Measurements from ENCODE around the gene L1TD1.
"Not testable (repeated sequence)": the region's sequence is repeated elsewhere in the genome, so short reads cannot be mapped to it uniquely, and the experiment has no call there.

Gene L1TD1

GRCh38 chr1:62194651-62195544, at the start of gene L1TD1:
L1TD1 (plus strand) TSS chr1:62194849; CDS start chr1:62206629, 11,780 bp downstream.
- DNase-seq (ENCODE audit: low read depth in 2 of 3, low spot score in 1 of 3), result no peak

- DNase-seq (ENCODE audit: low read depth in 2 of 3, low spot score in 1 of 3), result no peak
Observed at GRCh38 chr1:62159940-62160348, 34.7 kb upstream of the L1TD1 start.

- no peak for DNase-seq (ENCODE audit: low read depth in 2 of 3, low spot score in 1 of 3)
Observed at GRCh38 chr1:62161711-62162110, 32.9 kb upstream of the L1TD1 start.

DNA sequence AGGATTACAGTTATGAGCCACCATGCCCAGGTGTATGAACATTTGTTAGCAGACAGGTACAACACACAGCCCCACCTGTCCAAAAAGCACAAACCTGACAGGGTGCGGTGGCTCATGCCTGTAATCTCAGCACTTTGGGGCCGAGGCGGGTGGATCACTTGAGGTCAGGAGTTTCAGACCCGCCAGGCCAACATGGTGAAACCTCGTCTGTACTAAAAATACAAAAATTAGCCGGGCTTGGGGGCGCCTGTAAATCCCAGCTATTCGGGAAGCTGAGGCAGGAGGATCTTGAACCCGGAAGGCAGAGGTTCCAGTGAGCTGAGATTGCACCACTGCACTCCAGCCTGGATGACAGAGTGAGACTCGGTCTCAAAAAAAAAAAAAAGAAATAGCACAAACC, 24.3 kb upstream of the L1TD1 start:
- DNase-seq (ENCODE audit: low read depth in 2 of 3, low spot score in 1 of 3), result not testable (repeated sequence)

DNA sequence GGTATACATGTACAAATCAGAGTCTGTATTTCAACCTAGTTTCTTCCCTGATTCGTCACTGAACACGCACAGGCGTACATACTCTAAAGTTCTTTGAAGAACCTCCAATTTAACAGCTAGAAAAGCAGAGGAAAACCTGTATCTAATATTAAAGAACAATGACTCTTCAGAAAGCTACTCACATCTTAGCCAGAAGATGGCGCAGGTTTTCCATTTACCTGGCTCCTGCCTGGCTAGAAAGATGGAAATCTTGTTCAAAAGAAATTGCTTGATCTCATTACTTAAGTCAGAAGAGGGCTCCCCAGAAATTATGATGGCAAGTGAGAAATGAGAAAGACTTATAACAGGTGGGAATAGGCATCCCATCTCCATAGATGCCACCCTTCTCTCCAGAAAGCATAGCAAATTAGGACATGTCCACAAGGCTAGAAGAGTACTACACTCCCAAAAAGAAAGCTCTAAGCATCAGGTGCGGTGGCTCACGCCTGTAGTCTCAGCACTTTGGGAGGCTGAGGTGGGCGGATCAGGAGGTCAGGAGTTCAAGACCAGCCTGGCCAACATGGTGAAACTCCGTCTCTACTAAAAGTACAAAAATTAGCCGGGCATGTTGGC, 19.0 kb upstream of the L1TD1 start:
- peak in 2 of 3 donors; percentile 7 to 45 for DNase-seq (ENCODE audit: low read depth in 2 of 3, low spot score in 1 of 3)

GRCh38 chr1:62176597-62177312, 17.9 kb upstream of the L1TD1 start:
- no peak for DNase-seq (ENCODE audit: low read depth in 2 of 3, low spot score in 1 of 3)

DNA sequence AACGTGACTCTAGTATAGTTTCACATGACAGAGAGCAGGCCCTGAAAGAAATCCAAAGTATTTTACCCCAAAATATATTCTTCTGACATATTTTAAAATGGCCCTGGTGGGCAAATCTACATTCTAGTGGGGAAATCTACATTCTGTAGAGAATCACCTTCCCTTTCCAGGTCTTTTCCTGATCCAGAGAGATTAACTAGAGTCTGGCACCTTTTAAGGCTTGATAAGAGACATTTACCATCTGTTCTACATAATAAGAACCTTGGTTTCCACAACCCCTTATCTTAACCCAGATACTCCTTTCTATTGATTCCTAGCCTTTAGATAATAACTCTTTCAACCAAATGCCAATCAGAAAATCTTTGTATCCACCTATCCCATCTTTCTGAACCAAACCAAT, 17.0 kb upstream of the L1TD1 start:
- no peak for DNase-seq (ENCODE audit: low read depth in 2 of 3, low spot score in 1 of 3)

GRCh38 chr1:62178372-62178771, 16.3 kb upstream of the L1TD1 start:
- no peak for DNase-seq (ENCODE audit: low read depth in 2 of 3, low spot score in 1 of 3)

DNA sequence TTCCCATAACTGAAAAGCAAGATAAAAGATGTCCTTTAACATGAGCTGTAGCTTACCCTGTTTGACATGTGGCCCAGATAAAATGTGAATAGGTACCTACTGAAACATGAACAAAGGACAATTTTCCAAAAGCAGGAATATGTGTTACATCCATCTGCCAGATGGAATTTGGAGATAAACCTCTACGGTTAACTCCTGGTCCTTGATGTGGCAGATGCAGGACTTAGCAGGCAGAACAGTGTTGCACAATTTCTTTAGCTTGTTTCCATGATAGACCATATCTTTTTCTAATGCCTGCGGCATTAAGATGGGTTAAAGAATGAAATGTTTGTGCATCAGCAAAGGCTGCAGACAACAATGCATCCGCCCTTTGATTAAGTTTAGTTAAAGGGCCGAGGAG, 14.6 kb upstream of the L1TD1 start:
- not testable (repeated sequence) for DNase-seq (ENCODE audit: low read depth in 2 of 3, low spot score in 1 of 3)

GRCh38 chr1:62180639-62181038, 14.0 kb upstream of the L1TD1 start:
- DNase-seq (ENCODE audit: low read depth in 2 of 3, low spot score in 1 of 3), result no peak

- DNase-seq (ENCODE audit: low read depth in 2 of 3, low spot score in 1 of 3), result no peak
Observed at GRCh38 chr1:62181532-62181931, 13.1 kb upstream of the L1TD1 start.

DNA sequence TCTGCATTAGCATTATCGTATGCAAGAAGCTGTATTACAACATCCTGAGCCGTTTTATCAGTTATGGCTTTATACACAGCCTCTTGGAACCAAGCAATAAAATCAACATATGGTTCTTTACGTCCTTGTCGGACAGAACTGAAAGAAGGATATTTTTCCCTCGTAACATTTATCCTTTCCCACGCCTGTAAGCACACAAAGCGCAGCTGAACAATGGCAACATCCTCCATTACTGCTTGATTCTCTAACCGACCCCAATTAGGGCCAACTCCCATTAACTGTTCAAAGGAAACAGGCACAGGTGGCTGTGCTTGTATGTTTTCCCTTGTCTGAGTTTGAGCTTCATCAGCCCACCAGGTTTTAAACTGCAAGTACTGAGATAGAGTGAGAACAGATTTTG, 12.5 kb upstream of the L1TD1 start:
- not testable (repeated sequence) for DNase-seq (ENCODE audit: low read depth in 2 of 3, low spot score in 1 of 3)

- not testable (repeated sequence) for DNase-seq (ENCODE audit: low read depth in 2 of 3, low spot score in 1 of 3)
Observed at GRCh38 chr1:62183164-62184020, 11.3 kb upstream of the L1TD1 start.

DNA sequence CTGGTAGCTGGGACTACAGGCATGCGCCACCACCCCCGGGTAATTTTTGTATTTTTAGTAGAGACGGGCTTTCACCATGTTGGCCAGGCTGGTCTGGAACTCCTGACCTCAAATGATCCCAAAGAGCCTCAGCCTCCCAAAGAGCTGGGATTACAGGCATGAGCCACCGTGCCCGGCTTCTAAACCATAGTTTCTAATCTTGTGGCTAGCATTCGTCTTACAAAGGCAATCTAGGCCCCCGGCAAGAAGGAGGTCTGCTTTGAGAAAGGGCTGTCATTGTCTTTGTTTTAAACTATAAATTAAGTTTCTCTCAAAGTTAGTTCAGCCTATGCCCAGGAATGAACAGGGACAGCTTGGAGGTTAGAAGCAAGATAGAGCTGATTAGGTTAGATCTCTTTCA, 10.3 kb upstream of the L1TD1 start:
- no peak for DNase-seq (ENCODE audit: low read depth in 2 of 3, low spot score in 1 of 3)

- DNase-seq (ENCODE audit: low read depth in 2 of 3, low spot score in 1 of 3), result not testable (repeated sequence)
Observed at GRCh38 chr1:62185233-62185632, 9.4 kb upstream of the L1TD1 start.

DNA sequence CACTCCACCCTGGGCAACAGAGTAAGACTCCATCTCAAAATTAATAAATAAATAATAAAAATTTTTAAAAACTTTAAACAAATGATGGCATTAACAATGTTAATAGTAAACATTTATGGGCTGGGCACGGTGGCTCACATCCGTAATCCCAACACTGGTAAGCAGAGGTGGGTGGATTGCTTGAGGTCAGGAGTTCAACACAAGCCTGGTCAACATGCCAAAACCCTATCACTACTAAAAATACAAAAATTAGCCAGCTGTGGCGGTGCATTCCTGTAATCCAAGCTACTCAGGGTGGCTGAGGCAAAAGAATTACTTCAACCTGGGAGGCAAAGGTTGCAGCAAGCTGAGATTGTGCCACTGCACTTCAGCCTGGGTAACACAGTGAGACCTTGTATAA, 9.0 kb upstream of the L1TD1 start:
- DNase-seq (ENCODE audit: low read depth in 2 of 3, low spot score in 1 of 3), result no peak

DNA sequence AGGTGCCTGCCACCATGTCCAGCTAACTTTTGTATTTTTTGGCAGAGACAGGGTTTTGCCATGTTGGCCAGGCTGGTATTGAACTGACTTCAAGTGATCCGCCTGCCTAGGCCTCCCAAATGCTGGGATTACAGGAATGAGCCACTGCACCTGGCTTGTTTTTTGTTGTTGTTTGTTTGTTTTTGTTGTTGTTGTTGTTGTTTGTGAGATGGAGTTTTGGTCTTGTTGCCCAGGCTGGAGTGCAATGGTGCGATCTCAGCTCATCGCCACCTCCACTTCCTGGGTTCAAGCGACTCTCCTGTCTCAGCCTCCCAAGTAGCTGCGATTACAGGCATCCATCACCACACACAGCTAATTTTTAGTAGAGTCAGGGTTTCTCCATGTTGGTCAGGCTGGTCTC, 7.1 kb upstream of the L1TD1 start:
- no peak for DNase-seq (ENCODE audit: low read depth in 2 of 3, low spot score in 1 of 3)

GRCh38 chr1:62188111-62188510, 6.5 kb upstream of the L1TD1 start:
- no peak for DNase-seq (ENCODE audit: low read depth in 2 of 3, low spot score in 1 of 3)

GRCh38 chr1:62196086-62196690, 1.5 kb downstream of the L1TD1 start:
- no peak for DNase-seq (ENCODE audit: low read depth in 2 of 3, low spot score in 1 of 3)

GRCh38 chr1:62198069-62198780, 3.6 kb downstream of the L1TD1 start:
- DNase-seq (ENCODE audit: low read depth in 2 of 3, low spot score in 1 of 3), result no peak
